Measurements from ENCODE around the gene PITPNB.
A peak's percentile ranks its signal among the peaks of the same experiment; 100 is the strongest.

Gene PITPNB

GRCh38 chr22:27919942-27920755, 1.1 kb upstream of the PITPNB start:
- no peak for DNase-seq (ENCODE audit: low read depth in 2 of 2)

GRCh38 chr22:27918341-27919221, 475 bp downstream of the PITPNB start:
- peak; percentile 32 to 59 for DNase-seq (ENCODE audit: low read depth in 2 of 2)

- no peak for DNase-seq (ENCODE audit: low read depth in 2 of 2)
Measured at GRCh38 chr22:27915986-27916385, 3.1 kb downstream of the PITPNB start.

GRCh38 chr22:27913162-27913741, 5.8 kb downstream of the PITPNB start:
- DNase-seq (ENCODE audit: low read depth in 2 of 2) = no peak

- no peak for DNase-seq (ENCODE audit: low read depth in 2 of 2)
Measured at GRCh38 chr22:27912101-27912500, 7.0 kb downstream of the PITPNB start.

- no peak for DNase-seq (ENCODE audit: low read depth in 2 of 2)
Measured at GRCh38 chr22:27911330-27911729, 7.7 kb downstream of the PITPNB start.

GRCh38 chr22:27906241-27906640, 12.8 kb downstream of the PITPNB start:
- no peak for DNase-seq (ENCODE audit: low read depth in 2 of 2)

- DNase-seq (ENCODE audit: low read depth in 2 of 2) = no peak
Measured at GRCh38 chr22:27905653-27906052, 13.4 kb downstream of the PITPNB start.

- no peak for DNase-seq (ENCODE audit: low read depth in 2 of 2)
Measured at GRCh38 chr22:27903805-27904473, 15.1 kb downstream of the PITPNB start.

GRCh38 chr22:27900153-27900552, 18.9 kb downstream of the PITPNB start:
- DNase-seq (ENCODE audit: low read depth in 2 of 2) = no peak

- DNase-seq (ENCODE audit: low read depth in 2 of 2) = no peak
Measured at GRCh38 chr22:27896245-27896644, 22.8 kb downstream of the PITPNB start.

GRCh38 chr22:27895600-27895999, 23.5 kb downstream of the PITPNB start:
- no peak for DNase-seq (ENCODE audit: low read depth in 2 of 2)

- DNase-seq (ENCODE audit: low read depth in 2 of 2) = no peak
Measured at GRCh38 chr22:27892811-27893210, 26.2 kb downstream of the PITPNB start.

- DNase-seq (ENCODE audit: low read depth in 2 of 2) = no peak
Measured at GRCh38 chr22:27892064-27892463, 27.0 kb downstream of the PITPNB start.

GRCh38 chr22:27888310-27888709, 30.7 kb downstream of the PITPNB start:
- DNase-seq (ENCODE audit: low read depth in 2 of 2) = no peak

- DNase-seq (ENCODE audit: low read depth in 2 of 2) = no peak
Measured at GRCh38 chr22:27886843-27887151, 32.3 kb downstream of the PITPNB start.

- DNase-seq (ENCODE audit: low read depth in 2 of 2) = peak in 1 of 2 experiments; percentile 20
Measured at GRCh38 chr22:27885977-27886842, 32.8 kb downstream of the PITPNB start.

- DNase-seq (ENCODE audit: low read depth in 2 of 2) = no peak
Measured at GRCh38 chr22:27883656-27884350, 35.3 kb downstream of the PITPNB start.

GRCh38 chr22:27882507-27883290, 36.4 kb downstream of the PITPNB start:
- DNase-seq (ENCODE audit: low read depth in 2 of 2) = no peak

GRCh38 chr22:27881421-27881820, 37.6 kb downstream of the PITPNB start:
- DNase-seq (ENCODE audit: low read depth in 2 of 2) = no peak
